Stimulated activated CD8-positive, alpha-beta memory T cell treated with anti-CD3 and anti-CD28 coated beads, Interleukin-2, amount 100 ng/mL, for 1 hour (primary cell): Measurements from ENCODE around the gene MYO3A.

Experiments
- DNase-seq, 2 donors: peaks; one replicate each; pipeline ENCODE4 v3.0.0-alpha.2; 2020; ENCODE audit warnings: low read depth in 2 of 2

Gene MYO3A, protein sequence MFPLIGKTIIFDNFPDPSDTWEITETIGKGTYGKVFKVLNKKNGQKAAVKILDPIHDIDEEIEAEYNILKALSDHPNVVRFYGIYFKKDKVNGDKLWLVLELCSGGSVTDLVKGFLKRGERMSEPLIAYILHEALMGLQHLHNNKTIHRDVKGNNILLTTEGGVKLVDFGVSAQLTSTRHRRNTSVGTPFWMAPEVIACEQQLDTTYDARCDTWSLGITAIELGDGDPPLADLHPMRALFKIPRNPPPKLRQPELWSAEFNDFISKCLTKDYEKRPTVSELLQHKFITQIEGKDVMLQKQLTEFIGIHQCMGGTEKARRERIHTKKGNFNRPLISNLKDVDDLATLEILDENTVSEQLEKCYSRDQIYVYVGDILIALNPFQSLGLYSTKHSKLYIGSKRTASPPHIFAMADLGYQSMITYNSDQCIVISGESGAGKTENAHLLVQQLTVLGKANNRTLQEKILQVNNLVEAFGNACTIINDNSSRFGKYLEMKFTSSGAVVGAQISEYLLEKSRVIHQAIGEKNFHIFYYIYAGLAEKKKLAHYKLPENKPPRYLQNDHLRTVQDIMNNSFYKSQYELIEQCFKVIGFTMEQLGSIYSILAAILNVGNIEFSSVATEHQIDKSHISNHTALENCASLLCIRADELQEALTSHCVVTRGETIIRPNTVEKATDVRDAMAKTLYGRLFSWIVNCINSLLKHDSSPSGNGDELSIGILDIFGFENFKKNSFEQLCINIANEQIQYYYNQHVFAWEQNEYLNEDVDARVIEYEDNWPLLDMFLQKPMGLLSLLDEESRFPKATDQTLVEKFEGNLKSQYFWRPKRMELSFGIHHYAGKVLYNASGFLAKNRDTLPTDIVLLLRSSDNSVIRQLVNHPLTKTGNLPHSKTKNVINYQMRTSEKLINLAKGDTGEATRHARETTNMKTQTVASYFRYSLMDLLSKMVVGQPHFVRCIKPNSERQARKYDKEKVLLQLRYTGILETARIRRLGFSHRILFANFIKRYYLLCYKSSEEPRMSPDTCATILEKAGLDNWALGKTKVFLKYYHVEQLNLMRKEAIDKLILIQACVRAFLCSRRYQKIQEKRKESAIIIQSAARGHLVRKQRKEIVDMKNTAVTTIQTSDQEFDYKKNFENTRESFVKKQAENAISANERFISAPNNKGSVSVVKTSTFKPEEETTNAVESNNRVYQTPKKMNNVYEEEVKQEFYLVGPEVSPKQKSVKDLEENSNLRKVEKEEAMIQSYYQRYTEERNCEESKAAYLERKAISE (N-terminal part only)

DNA sequence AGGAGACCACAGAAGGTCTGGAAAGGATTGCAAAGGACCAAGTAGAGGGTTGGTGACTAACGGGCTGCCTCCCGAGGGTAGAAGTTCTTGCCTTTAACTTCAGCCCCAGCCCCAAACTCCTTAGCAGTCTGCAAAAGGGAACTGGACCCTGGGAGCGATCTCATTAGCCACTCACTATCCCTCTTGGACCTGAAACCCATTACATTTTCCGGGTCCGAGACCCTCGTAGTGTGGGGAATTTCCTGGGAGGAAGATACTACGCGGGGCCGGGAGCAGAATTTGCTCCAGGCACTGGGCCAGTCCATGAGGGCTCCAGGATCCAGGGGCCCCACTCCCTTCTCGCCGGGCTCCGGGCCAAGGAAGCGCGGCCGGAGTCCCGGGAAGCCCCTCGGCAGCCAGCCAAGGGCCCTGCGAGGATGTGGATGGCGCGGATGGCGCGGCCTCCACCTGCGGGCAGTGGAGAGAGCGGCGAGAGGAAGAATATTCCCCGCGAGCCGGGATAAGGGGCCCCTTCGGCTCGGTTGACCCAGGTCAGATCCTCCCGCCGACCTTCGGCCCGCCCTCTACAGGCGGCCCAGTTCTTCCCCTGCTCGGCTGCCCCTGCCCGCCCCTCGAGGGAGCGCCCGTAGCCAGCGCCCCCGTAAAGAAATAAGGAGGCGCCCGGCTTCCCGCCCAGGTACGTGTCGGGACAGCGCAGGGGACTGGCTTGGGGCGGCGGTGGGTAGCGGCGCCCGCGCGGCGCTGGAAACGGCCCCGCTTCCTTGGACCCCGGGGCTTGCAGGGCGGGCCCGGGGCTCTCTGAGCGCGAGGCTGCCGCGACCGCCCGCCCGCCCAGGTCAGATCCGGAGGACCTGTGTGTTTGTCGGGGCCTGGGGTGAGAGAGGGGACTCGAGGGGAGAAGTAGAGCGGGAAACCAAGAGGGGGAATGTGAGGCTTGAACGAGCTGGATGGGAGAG, at the start of gene MYO3A:
Gene MYO3A, plus strand, starts transcription at position 577 of the 956 bp plus-strand sequence. CDS start 17,882 bp downstream, outside the sequence.
- no peak for DNase-seq

DNA sequence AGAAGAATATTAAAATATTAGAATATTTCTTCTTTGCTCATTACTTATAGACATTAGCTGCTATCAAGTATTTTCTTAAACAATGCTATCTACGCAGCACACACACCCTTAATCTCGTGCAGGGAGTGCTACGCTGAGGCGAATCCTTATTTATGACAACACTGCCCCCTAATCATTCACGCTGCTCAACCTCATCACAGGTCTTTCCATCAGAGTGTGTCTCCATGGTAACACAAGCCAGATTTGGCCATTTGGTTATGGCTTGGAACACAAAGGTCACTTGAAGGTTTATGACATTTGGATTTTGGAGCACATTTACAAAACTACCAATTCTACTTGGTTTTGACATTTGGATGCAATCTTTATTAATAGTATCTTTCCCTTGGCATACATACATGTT, 45.4 kb upstream of the MYO3A start:
- no peak for DNase-seq

DNA sequence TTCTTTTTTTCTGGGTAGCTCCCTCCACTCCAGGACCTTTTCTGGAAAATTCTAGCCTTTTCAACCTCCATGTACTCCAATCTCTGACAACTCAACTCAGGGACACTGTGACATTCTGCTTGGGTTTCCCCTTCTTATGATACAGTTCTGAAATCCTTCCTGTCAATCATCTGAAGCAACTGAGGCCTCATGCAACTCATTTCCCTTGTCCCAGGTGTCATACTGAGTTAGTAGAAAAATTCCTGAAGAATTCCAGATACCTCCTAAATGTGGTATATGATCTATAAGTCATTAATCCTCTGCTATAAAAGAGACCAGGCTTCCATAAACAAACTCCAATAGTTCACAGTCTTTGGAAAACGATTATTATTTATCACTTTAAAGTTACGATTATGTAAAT, 43.0 kb upstream of the MYO3A start:
- DNase-seq: no peak

DNA sequence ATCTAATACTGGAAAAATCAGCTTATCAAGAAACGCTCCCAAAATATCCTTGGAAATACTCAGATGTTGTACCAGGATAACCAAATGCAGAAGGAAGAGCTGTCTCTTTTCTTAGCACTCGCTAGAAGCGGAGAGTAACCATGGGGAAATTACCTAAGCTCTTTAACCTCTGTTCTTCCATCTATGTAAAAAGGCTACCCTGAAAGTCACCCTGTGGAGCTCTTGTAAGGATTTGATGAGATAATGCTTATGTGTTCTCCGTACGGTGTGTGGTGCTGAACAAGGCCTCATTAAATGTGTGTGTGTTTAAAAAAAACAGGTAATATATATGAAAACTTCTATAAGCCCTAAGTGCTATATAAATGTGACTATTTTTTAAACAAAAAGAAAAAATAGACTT, 38.2 kb upstream of the MYO3A start:
- DNase-seq: no peak

DNA sequence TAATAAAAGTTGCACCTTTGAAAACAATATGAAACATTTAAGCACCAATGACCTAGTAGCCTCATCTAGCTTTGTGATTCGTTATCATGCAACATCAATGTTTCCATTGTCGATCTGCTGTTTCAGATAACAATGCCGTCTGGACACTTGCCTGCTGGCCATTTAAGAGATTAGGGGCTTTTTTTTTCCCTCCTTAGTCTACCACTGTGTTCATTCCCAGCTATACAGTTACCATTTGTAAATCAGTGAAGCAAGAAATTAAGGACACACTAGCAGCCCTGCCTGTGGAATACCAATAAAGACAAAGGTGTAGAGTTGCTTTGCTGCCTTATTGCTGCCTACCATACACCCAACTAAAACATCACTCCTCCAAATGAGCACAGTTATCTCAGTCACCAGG, 37.6 kb upstream of the MYO3A start:
- no peak for DNase-seq

DNA sequence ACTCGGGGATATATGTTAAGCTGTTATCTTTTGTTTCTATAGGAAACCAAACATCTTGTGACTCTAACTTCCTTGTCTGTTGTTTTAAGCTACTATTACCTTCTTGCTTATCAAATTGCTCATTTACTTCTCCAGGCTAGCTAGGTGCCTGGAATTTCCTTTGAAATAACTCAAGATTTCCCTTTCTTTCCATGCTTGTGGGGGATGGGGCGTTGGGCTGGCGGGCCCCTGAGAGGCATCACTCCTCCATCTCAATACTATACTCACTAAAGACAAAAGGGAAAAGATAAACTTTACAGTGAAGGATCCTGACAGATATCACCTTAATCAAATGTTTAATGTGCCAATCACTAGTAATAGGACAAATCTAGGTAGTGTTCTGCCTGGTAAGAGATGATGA, 34.7 kb upstream of the MYO3A start:
- DNase-seq: no peak

DNA sequence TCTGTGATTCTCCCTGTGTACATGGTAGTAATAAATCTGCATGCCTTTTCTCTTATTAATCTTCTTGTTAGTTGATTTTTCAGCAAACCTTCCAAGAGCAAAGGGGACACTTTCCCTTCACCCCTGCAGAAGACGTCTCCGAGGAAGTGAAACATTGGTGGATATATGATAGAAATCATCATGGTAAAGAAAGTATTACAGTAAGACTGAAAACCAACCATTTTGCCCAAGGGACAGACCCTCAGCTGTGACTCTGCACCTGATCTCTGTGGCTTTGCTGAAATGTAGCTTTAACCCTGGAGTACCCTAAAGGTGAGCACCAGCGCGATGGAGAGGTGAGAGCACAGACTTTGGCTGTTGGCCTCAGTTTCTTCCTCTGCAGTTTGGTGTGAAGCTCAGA, 32.8 kb upstream of the MYO3A start:
- DNase-seq: no peak

DNA sequence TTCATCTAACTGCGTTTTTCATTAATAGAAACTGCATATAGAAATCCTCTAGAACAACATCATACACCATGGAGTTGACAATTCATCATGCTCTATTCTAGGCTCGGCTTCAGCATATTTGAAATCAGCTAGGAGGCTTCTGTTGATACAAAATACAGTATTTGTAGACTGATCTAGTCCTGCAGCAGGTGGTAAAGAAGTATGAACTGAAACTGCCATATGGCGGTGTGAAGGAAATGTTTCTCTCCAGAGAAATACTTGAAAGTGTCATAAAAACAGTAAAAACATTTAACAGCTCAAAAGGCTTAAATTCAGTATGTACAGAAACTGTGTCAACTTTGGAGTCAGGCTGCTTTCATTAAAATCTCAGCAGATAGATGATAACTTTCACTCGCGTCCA, 32.0 kb upstream of the MYO3A start:
- DNase-seq: no peak

DNA sequence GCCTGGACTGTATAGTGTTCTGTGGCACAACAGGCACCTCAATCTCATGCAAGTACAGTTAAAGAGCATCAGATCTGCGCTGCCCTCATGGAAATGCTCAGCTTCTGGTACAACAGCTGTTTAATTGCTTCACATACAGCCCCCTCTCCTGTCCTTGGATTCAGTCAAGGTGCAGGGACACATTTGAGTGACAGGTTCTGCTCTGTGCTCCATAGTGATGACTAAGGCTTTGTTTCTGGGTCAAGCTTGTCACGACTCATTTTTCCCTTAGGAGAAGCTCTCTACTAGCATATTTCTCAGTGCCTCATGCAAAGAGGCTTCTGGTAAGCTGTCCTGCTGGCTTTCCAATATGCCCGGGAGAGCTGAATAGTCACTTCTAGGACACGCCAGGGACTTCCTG, 26.8 kb upstream of the MYO3A start:
- no peak for DNase-seq

DNA sequence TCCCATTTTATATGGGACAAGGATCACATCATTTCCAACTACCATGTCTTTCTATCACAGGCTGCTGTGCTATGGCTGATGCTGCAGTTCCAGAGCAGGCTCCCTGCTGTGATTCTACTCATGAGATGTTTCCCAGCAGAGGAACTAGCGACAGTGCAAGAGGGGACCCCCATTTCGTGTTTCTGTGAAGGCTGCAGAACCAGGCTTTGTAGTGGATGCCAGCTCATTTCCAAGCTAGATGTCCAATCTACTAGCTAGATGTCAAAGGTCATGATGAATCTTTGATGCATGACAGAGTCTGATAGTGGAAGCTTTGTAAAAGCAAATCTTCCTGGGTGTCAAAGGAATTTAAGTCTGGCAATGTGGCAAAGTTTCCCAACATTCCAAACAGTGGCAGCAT, 21.2 kb upstream of the MYO3A start:
- DNase-seq: no peak

DNA sequence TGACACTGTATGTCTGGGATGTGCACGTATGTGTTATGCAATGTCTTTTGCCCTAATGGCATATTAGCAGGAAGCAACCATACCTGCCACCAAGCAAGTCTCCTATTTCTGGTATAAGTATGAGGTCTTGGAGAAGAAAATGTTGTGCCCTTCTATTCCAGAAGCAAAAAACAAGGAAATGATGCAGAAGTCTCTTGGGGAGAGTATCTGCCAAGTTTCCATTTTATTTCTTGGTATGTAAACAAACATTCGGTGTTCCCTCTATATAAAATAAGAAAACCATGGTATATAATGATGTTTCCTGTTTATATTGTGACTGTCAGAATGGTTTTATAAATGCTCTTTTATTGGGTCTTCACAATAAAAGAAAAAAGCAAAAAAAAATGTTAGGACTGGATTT, 19.3 kb upstream of the MYO3A start:
- DNase-seq: no peak

DNA sequence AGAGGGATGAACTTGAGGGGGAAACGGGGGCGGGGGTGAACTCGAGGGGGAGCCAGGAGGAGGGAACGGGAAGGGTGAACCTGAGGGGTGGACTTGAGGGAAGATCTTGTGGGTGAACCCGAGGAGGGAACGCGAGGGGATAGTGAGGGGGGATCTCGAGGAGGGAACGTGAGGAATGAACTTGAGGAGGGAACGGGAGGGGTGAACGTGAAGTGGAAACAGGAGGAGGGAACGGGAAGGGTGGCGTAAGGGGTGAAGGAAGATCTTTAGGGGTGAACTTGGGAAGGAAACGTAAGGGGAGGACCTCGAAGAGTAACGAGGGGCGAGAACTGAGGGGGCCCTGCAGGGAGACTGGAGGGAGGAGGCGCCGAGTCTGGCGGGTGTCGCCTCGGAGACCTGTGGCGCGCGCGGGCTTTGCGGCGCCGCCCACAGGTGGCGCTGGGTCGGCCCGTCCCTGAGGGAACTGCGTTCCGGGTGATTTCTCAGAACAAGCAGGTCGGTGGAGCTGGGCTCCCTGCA, 651 bp downstream of the MYO3A start:
- no peak for DNase-seq

DNA sequence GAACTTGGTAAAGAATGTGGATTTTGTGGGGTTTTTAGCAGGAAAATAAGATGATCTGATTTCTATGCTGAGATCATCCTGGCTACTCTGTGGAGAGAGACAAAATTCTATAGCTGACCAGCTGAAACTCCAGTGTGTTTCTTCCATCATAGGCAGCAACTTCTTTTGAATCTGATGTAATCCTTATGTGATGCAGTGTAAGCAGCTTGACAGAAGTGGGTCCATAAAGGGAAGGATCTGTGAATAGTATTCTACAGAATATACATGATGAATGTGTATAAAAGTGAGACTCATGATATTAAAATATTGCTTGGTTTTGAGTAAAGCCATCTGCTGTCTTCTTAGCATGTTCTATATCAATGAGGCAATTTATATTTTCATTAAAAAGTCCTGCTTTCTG, 4.4 kb downstream of the MYO3A start:
- no peak for DNase-seq

DNA sequence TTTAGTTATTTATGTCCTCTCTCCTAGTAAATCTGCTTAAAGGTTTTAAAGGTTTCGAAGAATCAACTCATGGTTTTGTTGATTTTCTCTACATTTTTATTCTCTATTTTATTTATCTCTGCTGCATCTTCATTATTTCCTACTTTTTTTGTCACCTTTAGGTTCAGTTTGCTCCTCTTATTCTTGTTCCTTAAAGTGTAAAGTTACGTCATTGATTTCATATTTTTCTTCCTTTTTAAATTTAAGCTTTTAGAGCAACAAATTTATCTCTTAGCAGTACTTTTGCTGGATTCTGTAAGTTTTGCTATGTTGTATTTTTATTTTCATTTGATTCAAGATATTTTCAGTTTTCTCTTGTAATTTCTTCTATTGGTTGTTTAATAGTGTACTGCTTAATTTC, 10.7 kb downstream of the MYO3A start:
- no peak for DNase-seq

DNA sequence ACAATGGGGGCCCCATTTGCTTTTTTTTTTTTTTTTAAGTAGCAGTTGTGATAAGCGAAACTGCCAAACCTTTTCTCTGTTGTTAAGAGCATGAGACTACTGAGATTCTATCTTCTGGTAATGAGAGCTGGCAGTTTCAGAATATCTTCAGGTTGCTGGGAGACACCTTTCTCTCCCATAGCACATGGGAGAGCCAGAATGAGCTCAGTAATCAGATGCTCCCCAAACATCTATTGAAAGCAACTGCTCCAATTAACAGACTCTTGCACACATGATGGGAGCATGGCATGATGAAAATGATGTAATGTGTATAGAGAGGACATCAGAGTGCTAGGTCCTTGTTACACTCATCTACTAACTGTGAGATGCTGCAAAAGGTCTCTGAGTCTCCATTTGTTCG, 18.8 kb downstream of the MYO3A start:
- no peak for DNase-seq

DNA sequence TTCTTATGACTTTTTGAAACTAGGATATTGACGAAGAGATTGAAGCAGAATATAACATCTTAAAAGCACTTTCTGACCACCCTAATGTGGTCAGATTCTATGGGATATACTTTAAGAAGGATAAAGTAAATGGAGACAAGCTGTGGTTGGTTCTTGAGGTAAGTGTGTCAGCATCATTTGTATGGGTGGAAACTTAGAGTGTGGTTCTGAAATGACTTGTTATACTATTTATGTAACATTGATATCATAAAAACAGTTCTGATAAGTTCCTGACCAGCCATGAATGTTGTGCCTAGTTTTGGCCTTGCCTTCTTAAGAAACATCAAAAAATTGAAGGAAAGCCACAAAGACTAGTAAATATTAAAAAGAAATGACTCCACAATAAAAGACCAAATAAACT, 20.8 kb downstream of the MYO3A start:
- no peak for DNase-seq

DNA sequence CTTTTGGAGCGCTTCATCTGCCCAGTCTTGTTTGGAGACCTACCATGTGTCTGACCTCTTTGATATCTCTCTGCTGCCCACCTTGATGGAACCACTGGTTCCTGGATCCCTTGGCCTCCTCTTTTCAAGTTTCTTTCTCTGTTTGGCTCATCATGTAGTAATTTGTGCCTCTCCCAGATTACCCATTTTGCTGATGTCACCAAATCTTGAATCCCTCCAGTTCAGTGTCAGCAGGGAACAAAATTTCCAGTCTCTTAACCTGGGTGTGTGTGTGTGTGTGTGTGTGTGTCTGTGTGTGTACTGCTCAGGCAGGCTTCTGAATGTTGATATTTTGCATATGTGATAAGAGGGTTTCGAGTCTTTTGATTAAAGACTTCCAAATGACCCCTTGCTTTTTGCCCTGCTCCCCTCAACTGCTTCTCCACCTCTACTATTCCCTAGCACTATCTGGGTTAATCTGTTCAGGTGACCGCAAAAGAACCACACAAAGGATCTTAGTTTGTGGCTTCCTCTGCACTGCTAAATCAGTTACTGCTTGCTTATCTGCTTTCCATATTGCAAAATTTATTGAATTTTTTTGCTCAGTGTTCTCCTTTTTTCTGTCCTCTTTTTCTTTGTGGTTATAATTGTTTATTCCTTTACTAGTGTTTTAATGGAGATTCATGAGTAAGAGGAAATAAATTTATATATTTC, 25.7 kb downstream of the MYO3A start:
- no peak for DNase-seq

DNA sequence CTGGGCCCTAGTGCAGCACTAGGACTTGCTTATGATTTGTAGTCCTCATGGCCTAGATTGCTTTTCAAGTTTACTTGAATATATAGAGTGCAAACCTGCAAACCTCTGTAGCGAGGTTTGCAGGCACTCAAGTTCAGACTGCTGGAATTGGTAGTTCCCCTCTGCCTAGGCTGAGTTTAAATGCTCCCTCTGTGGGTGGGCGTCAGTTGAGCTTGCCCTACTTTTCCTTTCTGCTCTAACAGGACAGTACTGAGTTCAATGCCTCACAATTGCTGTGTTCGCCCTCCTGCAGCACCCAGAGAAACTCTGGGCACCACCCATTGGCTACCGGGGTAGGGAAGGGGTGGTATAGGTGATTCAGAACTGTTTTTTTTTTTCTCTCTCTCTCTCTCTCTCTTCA, 31.6 kb downstream of the MYO3A start:
- no peak for DNase-seq

DNA sequence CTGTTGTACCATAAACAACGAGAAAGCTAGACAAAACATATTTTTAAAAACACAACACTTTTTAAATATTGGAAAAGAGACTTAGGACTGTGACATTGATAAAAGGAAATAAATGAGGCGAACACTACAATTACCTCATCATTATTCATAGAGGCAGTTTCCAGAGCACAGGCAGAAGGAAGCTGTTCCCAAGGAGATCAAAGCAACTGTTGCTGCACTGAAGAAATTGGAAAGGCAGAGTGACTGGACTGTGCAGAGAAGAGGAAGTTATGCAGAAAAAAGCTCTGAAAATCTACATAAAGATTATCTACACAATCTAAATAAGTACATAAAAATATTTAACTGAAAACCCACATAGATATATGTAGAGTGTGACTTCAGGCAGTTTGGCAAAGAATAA, 32.8 kb downstream of the MYO3A start:
- DNase-seq: no peak

DNA sequence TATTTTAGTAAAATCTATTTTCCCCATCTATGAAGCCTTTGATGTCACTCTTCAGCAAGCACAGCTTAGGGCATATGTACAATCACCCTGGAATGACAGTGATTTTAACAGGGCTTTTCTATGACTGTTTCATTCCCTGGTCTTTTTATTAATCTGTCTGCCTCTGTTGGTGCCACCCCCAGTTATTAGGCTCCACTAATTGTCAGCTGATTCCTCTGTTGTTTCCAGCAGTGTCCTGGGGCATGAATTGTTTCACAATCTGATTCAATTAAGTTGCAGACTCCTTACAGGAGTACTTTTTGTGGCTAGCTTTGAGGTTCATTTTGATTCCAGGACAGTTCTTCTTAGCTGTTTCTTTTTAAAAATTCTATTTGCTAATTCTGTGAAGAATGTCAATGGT, 38.6 kb downstream of the MYO3A start:
- no peak for DNase-seq
